IMR-90 (cell line): ENCODE data around the gene CCNI. TPM values are rescaled to one million over a fixed set of nuclear protein-coding genes. Genes with fewer than 3 reads are reported as not detected.

Experiments used
- ATAC-seq: fragments of 200-7000 bp; cut with Tn5 transposase; 2 replicates; pipeline ENCODE4 v1.9.1; 2020; ENCODE audit warnings: low read depth, mild to moderate bottlenecking, moderate library complexity
- BruUV-seq: library from RNA; stranded (reverse); fragments of 400-500 nt; replicated peaks from 2 replicates; lab custom pipeline; 2021; lab: Mats Ljungman, UMichigan
- CTCF ChIA-PET: fragments of 300-600 bp; formaldehyde crosslinking; extraction: SDS; loops from one replicate; lab custom pipeline; 2021; ENCODE audit warnings: antibody characterized with exemption; lab: Yijun Ruan, JAX
- POLR2A ChIA-PET: fragments of 300-600 bp; sonication (Branson Sonifier 250); formaldehyde crosslinking; loops from one replicate; lab custom pipeline; 2022; ENCODE audit warnings: antibody characterized with exemption; ENCODE audit not compliant: unreplicated experiment; lab: Charles Lee
- DNase-seq: peaks from one replicate; pipeline ENCODE4 v3.0.0; 2013
- H2AFZ ChIP-seq: replicated peaks from 2 replicates; pipeline ENCODE3; 2013; ENCODE audit warnings: low read length, mild to moderate bottlenecking; ENCODE audit not compliant: poor library complexity
- H2AK5ac ChIP-seq: 2 replicates; pipeline ENCODE4 v1.6.1; 2013; ENCODE audit warnings: low read depth, low read length, inconsistent platforms
- H2AK9ac ChIP-seq: replicated peaks from 2 replicates; pipeline ENCODE3; 2013; ENCODE audit warnings: mild to moderate bottlenecking, low read depth, low read length, moderate library complexity; ENCODE audit not compliant: poor library complexity
- H2BK120ac ChIP-seq: 2 replicates; pipeline ENCODE4 v1.6.1; 2013; ENCODE audit warnings: low read depth, low read length, inconsistent platforms
- H2BK15ac ChIP-seq: 3 replicates; pipeline ENCODE4 v1.6.1; 2013; ENCODE audit warnings: low read depth, low read length, inconsistent platforms
- H2BK20ac ChIP-seq: 2 replicates; pipeline ENCODE4 v1.6.1; 2013; ENCODE audit warnings: low read depth, mild to moderate bottlenecking, inconsistent platforms, low read length, moderate library complexity
- H2BK5ac ChIP-seq: 2 replicates; pipeline ENCODE4 v1.6.1; 2013; ENCODE audit warnings: mild to moderate bottlenecking, low read depth, low read length, inconsistent platforms; ENCODE audit not compliant: poor library complexity, severe bottlenecking
- H3K14ac ChIP-seq: replicated peaks from 2 replicates; pipeline ENCODE4 v1.6.1; 2013; ENCODE audit warnings: low read depth, low read length, inconsistent platforms
- H3K18ac ChIP-seq: 2 replicates; pipeline ENCODE4 v1.6.1; 2013; ENCODE audit warnings: low read depth, low read length, control low read depth
- H3K23ac ChIP-seq: 2 replicates; pipeline ENCODE4 v1.6.1; 2013; ENCODE audit warnings: low read depth, low read length, inconsistent platforms
- H3K27ac ChIP-seq: 2 replicates; pipeline ENCODE4 v1.5.1; 2013; ENCODE audit warnings: mild to moderate bottlenecking, control low read depth, low read length; ENCODE audit not compliant: insufficient read depth
- H3K27me3 ChIP-seq: 2 replicates; pipeline ENCODE4 v1.6.1; 2013; ENCODE audit warnings: low read length; ENCODE audit not compliant: control insufficient read depth, insufficient read depth
- H3K36me3 ChIP-seq: 2 replicates; pipeline ENCODE4 v1.6.1; 2013; ENCODE audit warnings: low read length, mixed read lengths; ENCODE audit not compliant: control insufficient read depth, insufficient read depth
- H3K4ac ChIP-seq: 2 replicates; pipeline ENCODE4 v1.6.1; 2013; ENCODE audit warnings: low read depth, low read length, inconsistent platforms
- H3K4me1 ChIP-seq: 2 replicates; pipeline ENCODE4 v1.6.1; 2013; ENCODE audit warnings: low read length, mixed read lengths; ENCODE audit not compliant: control insufficient read depth, insufficient read depth
- H3K4me2 ChIP-seq: 2 replicates; pipeline ENCODE4 v1.6.1; 2013; ENCODE audit warnings: low read depth, mild to moderate bottlenecking, control low read depth, low read length, moderate library complexity
- H3K4me3 ChIP-seq: 2 replicates; pipeline ENCODE4 v1.5.1; 2013; ENCODE audit warnings: low read depth, mild to moderate bottlenecking, control low read depth, low read length, moderate library complexity; ENCODE audit not compliant: insufficient read depth
- H3K56ac ChIP-seq: 2 replicates; pipeline ENCODE4 v1.6.1; 2013; ENCODE audit warnings: low read length, inconsistent platforms; ENCODE audit not compliant: insufficient read depth; ENCODE audit errors: extremely low read depth
- H3K79me1 ChIP-seq, 2 experiments: 2 replicates each; pipeline ENCODE4 v1.6.1; 2013; ENCODE audit warnings: low read length in 2 of 2, inconsistent platforms in 1 of 2, low read depth in 1 of 2
- H3K9ac ChIP-seq: 2 replicates; pipeline ENCODE4 v1.6.1; 2013; ENCODE audit warnings: low read depth, low read length, control low read depth
- H3K9me1 ChIP-seq: 2 replicates; pipeline ENCODE4 v1.6.1; 2013; ENCODE audit warnings: low read length, inconsistent platforms; ENCODE audit not compliant: insufficient read depth
- H3K9me3 ChIP-seq: 2 replicates; pipeline ENCODE4 v1.6.1; 2013; ENCODE audit warnings: low read length; ENCODE audit not compliant: control insufficient read depth, insufficient read depth
- H4K20me1 ChIP-seq: 2 replicates; pipeline ENCODE4 v1.6.1; 2013; ENCODE audit warnings: low read length, inconsistent platforms; ENCODE audit not compliant: insufficient read depth
- H4K5ac ChIP-seq: 2 replicates; pipeline ENCODE4 v1.6.1; 2013; ENCODE audit warnings: mild to moderate bottlenecking, low read depth, low read length, control low read depth
- H4K8ac ChIP-seq, 2 experiments: 2 replicates each; pipeline ENCODE4 v1.6.1; 2013; ENCODE audit warnings: low read depth in 2 of 2, low read length in 2 of 2, control low read depth in 1 of 2, inconsistent platforms in 1 of 2
- H4K91ac ChIP-seq: 2 replicates; pipeline ENCODE4 v1.6.1; 2013; ENCODE audit warnings: low read depth, low read length, inconsistent platforms; ENCODE audit not compliant: insufficient read depth
- BHLHE40 ChIP-seq: fragments of 150-350 bp; IDR thresholded peaks from 2 replicates; pipeline ENCODE4 v1.6.1; 2016; ENCODE audit warnings: mild to moderate bottlenecking, low read depth, low read length
- CEBPB ChIP-seq: IDR thresholded peaks from 2 replicates; pipeline ENCODE4 v1.6.1; 2012; ENCODE audit warnings: low read depth, low read length, improper control_type of control experiment
- CHD1 ChIP-seq: IDR thresholded peaks from 2 replicates; pipeline ENCODE4 v1.6.1; 2012; ENCODE audit warnings: low read depth, low read length, improper control_type of control experiment
- CTCF ChIP-seq: conservative IDR thresholded peaks from 2 replicates; pipeline ENCODE4 v1.5.1; 2012; ENCODE audit warnings: mild to moderate bottlenecking, low read depth, low read length, improper control_type of control experiment
- ELK1 ChIP-seq: fragments of 150-350 bp; IDR thresholded peaks from 2 replicates; pipeline ENCODE4 v1.6.1; 2016; ENCODE audit warnings: low read depth, mild to moderate bottlenecking, low read length, moderate library complexity, borderline replicate concordance
- FOS ChIP-seq: fragments of 150-350 bp; IDR thresholded peaks from 2 replicates; pipeline ENCODE4 v1.6.1; 2016; ENCODE audit warnings: low read depth, low read length
- MAFK ChIP-seq: IDR thresholded peaks from 2 replicates; pipeline ENCODE4 v1.6.1; 2012; ENCODE audit warnings: low read depth, low read length, improper control_type of control experiment
- MAZ ChIP-seq: IDR thresholded peaks from 2 replicates; pipeline ENCODE4 v1.6.1; 2012; ENCODE audit warnings: low read depth, mild to moderate bottlenecking, low read length, improper control_type of control experiment, moderate library complexity, borderline replicate concordance
- MXI1 ChIP-seq: IDR thresholded peaks from 2 replicates; pipeline ENCODE4 v1.6.1; 2012; ENCODE audit warnings: low read depth, mild to moderate bottlenecking, low read length, moderate library complexity, borderline replicate concordance
- NFE2L2 ChIP-seq: fragments of 150-350 bp; IDR thresholded peaks from 2 replicates; pipeline ENCODE4 v1.6.1; 2016; ENCODE audit warnings: low read depth, mild to moderate bottlenecking, low read length
- POLR2A ChIP-seq: IDR thresholded peaks from 2 replicates; pipeline ENCODE4 v1.6.1; 2012; ENCODE audit warnings: mild to moderate bottlenecking, low read depth, low read length
- RAD21 ChIP-seq: IDR thresholded peaks from 2 replicates; pipeline ENCODE4 v1.6.1; 2012; ENCODE audit warnings: low read length, improper control_type of control experiment
- RCOR1 ChIP-seq: IDR thresholded peaks from 2 replicates; pipeline ENCODE4 v1.6.1; 2012; ENCODE audit warnings: mild to moderate bottlenecking, low read length, improper control_type of control experiment; ENCODE audit not compliant: insufficient replicate concordance
- RFX5 ChIP-seq: IDR thresholded peaks from 2 replicates; pipeline ENCODE4 v1.8.0; 2012; ENCODE audit warnings: low read depth, mild to moderate bottlenecking, low read length, moderate library complexity
- SMC3 ChIP-seq: fragments of 150-350 bp; IDR thresholded peaks from 2 replicates; pipeline ENCODE4 v1.6.1; 2016; ENCODE audit warnings: low read depth, mild to moderate bottlenecking, antibody characterized with exemption, low read length, moderate library complexity
- USF2 ChIP-seq: fragments of 150-350 bp; IDR thresholded peaks from 2 replicates; pipeline ENCODE4 v1.6.1; 2017; ENCODE audit warnings: mild to moderate bottlenecking, antibody characterized with exemption, low read length, low read depth
- WGBS, 2 experiments: methylation state at CpG; one replicate each; pipeline versions ENCODE4 v1.1.5 to v1.1.7; 2013; ENCODE audit warnings: missing lambda C conversion rate in 2 of 2; ENCODE audit not compliant: insufficient read length in 1 of 2; ENCODE audit errors: extremely low coverage in 2 of 2; 5-methylcytosine and 5-hydroxymethylcytosine counted together
- dilution Hi-C: fragments of 300-500 bp; cut with HindIII; formaldehyde crosslinking; loops from one replicate; pipeline ENCODE4 v1.14.3; 2018; ENCODE audit warnings: low sequenced_read_pairs; ENCODE audit not compliant: unreplicated experiment
- in situ Hi-C: fragments of 300-500 bp; cut with MboI; formaldehyde crosslinking; loops from 3 replicates; pipeline ENCODE4 v1.14.3; 2019; ENCODE audit warnings: low sequenced_read_pairs, inconsistent platforms, mixed read lengths
- intact Hi-C: fragments of 100-400 bp; cut with micrococcal nuclease; formaldehyde crosslinking; loops from 2 replicates; pipeline ENCODE4 v1.10.0; 2022
- polyA plus RNA-seq, 3 experiments: library from polyadenylated mRNA; depleted of rRNA; stranded (reverse); fragments of >200 nt; gene quantifications; 2 replicates each; pipeline ENCODE4 v1.2.3, GENCODE V29; 2012; ENCODE audit warnings: low replicate concordance in 1 of 3
- total RNA-seq: library from RNA; depleted of rRNA; stranded (reverse); fragments of >200 nt; gene quantifications from 2 replicates; pipeline ENCODE4 v1.2.3, GENCODE V29; 2012

CCNI gene
- total and polyA plus RNA-seq, 2 of the 4 experiments (the other 2 are of a cell fraction): 70.1 to 100 TPM

- CTCF ChIA-PET: no interaction called here
- no peak overlapping the region for H4K5ac ChIP-seq
- intact Hi-C loops: no loop called here
Observed at GRCh38 chr4:77123411-77123810, 47.6 kb upstream of the CCNI start.

More at GRCh38 chr4:77123411-77123810, 47.6 kb upstream of the CCNI start:
- Histone ChIP-seq H3K9ac (no peak overlapping the region), H3K9me1 (no peaks in the 10 kb centered on the region), H2BK15ac (no peak overlapping the region), H3K56ac (no peak overlapping the region), H3K27ac (no peak overlapping the region), H2AK5ac (no peak overlapping the region), H3K4me3 (no peak overlapping the region), H3K4me2 (no peak overlapping the region), H4K8ac (no peak overlapping the region), H3K9me3 (no peaks in the 10 kb centered on the region), H2AFZ (no peak overlapping the region), H3K27me3 (peaks cover 39% of the 10 kb centered on the region), H3K18ac (no peak overlapping the region), H3K23ac (no peak overlapping the region), H3K36me3 (no peaks in the 10 kb centered on the region), H2BK5ac (no peak overlapping the region), H2BK20ac (no peak overlapping the region), H3K4ac (no peak overlapping the region), H4K91ac (no peak overlapping the region), H2BK120ac (no peak overlapping the region), H3K14ac (no peak overlapping the region), H4K20me1 (no peaks in the 10 kb centered on the region), H3K4me1 (no peaks in the 10 kb centered on the region), H2AK9ac (no peak overlapping the region), H3K79me1 (no peaks in the 10 kb centered on the region)
- in situ Hi-C loops (no loop called here), dilution Hi-C loops (no loop called here)
- no CpG with 5 or more reads among the region's 1 CpG for WGBS, 2 experiments
- DNase-seq (no peak), ATAC-seq (no peak)
- POLR2A ChIA-PET: no interaction called here
- no TSS peak for BruUV-seq
- TF ChIP-seq CTCF (no peak), SMC3 (no peak), MXI1 (no peak), RFX5 (no peak), BHLHE40 (no peak), ELK1 (no peak), RAD21 (no peak), MAFK (no peak), MAZ (no peak), POLR2A (no peak), USF2 (no peak), FOS (no peak), NFE2L2 (no peak), CEBPB (no peak), CHD1 (no peak), RCOR1 (no peak)
